Naive thymus-derived CD4-positive, alpha-beta T cell (primary cell): ENCODE data around the gene GIT2. TPM values are rescaled to one million over a fixed set of nuclear protein-coding genes. Genes with fewer than 3 reads are reported as not detected.

Experiments
- ATAC-seq: fragments of 150-1000 bp; cut with Tn5 transposase; 2 replicates; pipeline ENCODE4 v1.10.0; 2021; ENCODE audit warnings: mild to moderate bottlenecking, moderate library complexity
- CTCF ChIA-PET: fragments of 350-600 bp; sonication (Branson Sonifier 250); formaldehyde crosslinking; loops from one replicate; lab custom pipeline; 2021; ENCODE audit warnings: antibody characterized with exemption; lab: Charles Lee
- POLR2A ChIA-PET: fragments of 350-600 bp; sonication (Branson Sonifier 250); formaldehyde crosslinking; loops from one replicate; lab custom pipeline; 2021; ENCODE audit warnings: antibody characterized with exemption, inconsistent platforms; lab: Charles Lee
- DNase-seq, 9 donors: peaks; one replicate each; pipeline versions ENCODE4 v3.0.0 to v3.0.0-alpha.2; 2020 to 2022; ENCODE audit warnings: mixed read lengths in 1 of 9
- H3K27ac ChIP-seq: one replicate; pipeline ENCODE4 v1.7.0; 2013; ENCODE audit warnings: mild to moderate bottlenecking, low read depth, low read length, moderate library complexity
- H3K27me3 ChIP-seq, 2 donors: one replicate each; pipeline ENCODE4 v1.7.0; 2013; ENCODE audit warnings: low read length in 2 of 2, mild to moderate bottlenecking in 2 of 2, moderate library complexity in 2 of 2; ENCODE audit not compliant: control insufficient read depth in 2 of 2, insufficient read depth in 2 of 2
- H3K36me3 ChIP-seq, 3 experiments: 1 replicate in 2 of 3; 2 replicates in 1 of 3; pipeline ENCODE4 v1.7.0; 2013; ENCODE audit warnings: low read length in 3 of 3, mild to moderate bottlenecking in 3 of 3, moderate library complexity in 1 of 3; ENCODE audit not compliant: insufficient read depth in 3 of 3, control insufficient read depth in 2 of 3
- H3K4me1 ChIP-seq, 2 donors: one replicate each; pipeline ENCODE4 v1.7.0; 2013; ENCODE audit warnings: low read length in 2 of 2, mild to moderate bottlenecking in 2 of 2, moderate library complexity in 1 of 2; ENCODE audit not compliant: control insufficient read depth in 2 of 2, insufficient read depth in 2 of 2
- H3K4me3 ChIP-seq: 2 replicates; pipeline ENCODE4 v1.7.0; 2013; ENCODE audit warnings: mild to moderate bottlenecking, low read length
- H3K9me3 ChIP-seq, 3 experiments: 1 replicate in 2 of 3; 2 replicates in 1 of 3; pipeline ENCODE4 v1.7.0; 2013; ENCODE audit warnings: low read length in 3 of 3; ENCODE audit not compliant: control insufficient read depth in 2 of 3
- H3K27ac Mint-ChIP-seq, 9 donors: one replicate each; pipeline ENCODE4 v1.8.0; 2020 to 2022; ENCODE audit warnings: mixed read lengths in 9 of 9, mild to moderate bottlenecking in 8 of 9, moderate library complexity in 5 of 9, inconsistent platforms in 2 of 9
- H3K27me3 Mint-ChIP-seq, 5 donors: one replicate each; pipeline ENCODE4 v1.8.0; 2021 to 2022; ENCODE audit warnings: mixed read lengths in 5 of 5, mild to moderate bottlenecking in 1 of 5
- H3K36me3 Mint-ChIP-seq, 5 donors: one replicate each; pipeline ENCODE4 v1.8.0; 2020 to 2022; ENCODE audit warnings: mixed read lengths in 5 of 5, mild to moderate bottlenecking in 3 of 5, inconsistent platforms in 1 of 5
- H3K4me1 Mint-ChIP-seq, 7 donors: one replicate each; pipeline ENCODE4 v1.8.0; 2020 to 2022; ENCODE audit warnings: mixed read lengths in 7 of 7, mild to moderate bottlenecking in 3 of 7, inconsistent platforms in 1 of 7
- H3K4me3 Mint-ChIP-seq, 10 donors: one replicate each; pipeline ENCODE4 v1.8.0; 2020 to 2022; ENCODE audit warnings: mild to moderate bottlenecking in 10 of 10, mixed read lengths in 10 of 10, moderate library complexity in 6 of 10, inconsistent platforms in 2 of 10
- H3K9me3 Mint-ChIP-seq, 11 donors: one replicate each; pipeline ENCODE4 v1.8.0; 2020 to 2022; ENCODE audit warnings: mixed read lengths in 11 of 11, mild to moderate bottlenecking in 4 of 11, inconsistent platforms in 1 of 11, moderate library complexity in 1 of 11
- intact Hi-C, 2 donors: fragments of 100-400 bp; cut with micrococcal nuclease; formaldehyde crosslinking; loops; one replicate each; pipeline ENCODE4 v1.15.1; 2023
- polyA plus RNA-seq, 2 donors: library from polyadenylated mRNA; unstranded; fragments of 300-500 nt; fragmentation: Illumina TruSeq; gene quantifications; one replicate each; pipeline ENCODE4 v1.2.3, GENCODE V29; 2021
- total RNA-seq, 6 experiments: library from RNA in 5 of 6; stranded (reverse) in 5 of 6; gene quantifications; 1 replicate in 5 of 6; 2 replicates in 1 of 6; pipeline ENCODE4 v1.2.3 and lab custom pipeline; 2021 to 2026

GIT2 gene
- total and polyA plus RNA-seq, 7 experiments from 2014 or later: 63.2 to 128 (median 96.4) TPM

- peaks cover 0 to 6% (median 0%) of the 10 kb centered on the region in 11 donors for H3K9me3 Mint-ChIP-seq
- no peak overlapping the region for H3K4me3 ChIP-seq
- peak overlapping the region in 5 of 9 donors; percentile 8 to 77 (median 65) for H3K27ac Mint-ChIP-seq
- H3K4me1 ChIP-seq: peaks cover 0 to 3% of the 10 kb centered on the region in 2 donors
- ChIA-PET POLR2A (no interaction called here), CTCF (no interaction called here)
- intact Hi-C loops: loop anchor here (1.0 to 5.0 kb wide), 3 partner anchors 13 to 36 kb away; no protein-coding TSS in a partner anchor
- ATAC-seq (peak; percentile 81), DNase-seq (peak in 2 of 9 donors; percentile 30 to 55)
- no peaks in the 10 kb centered on the region for H3K9me3 ChIP-seq
- H3K4me1 Mint-ChIP-seq: peaks cover 20 to 48% (median 27%) of the 10 kb centered on the region in 7 donors
- H3K36me3 ChIP-seq: peaks cover 32 to 93% (median 52%) of the 10 kb centered on the region in 3 experiments
- no peaks in the 10 kb centered on the region for H3K27me3 ChIP-seq
- H3K27ac ChIP-seq: no peak overlapping the region
- H3K4me3 Mint-ChIP-seq: peak overlapping the region in 1 of 10 donors; percentile 54
- peaks cover 21 to 54% (median 49%) of the 10 kb centered on the region in 5 donors for H3K36me3 Mint-ChIP-seq
- no peaks in the 10 kb centered on the region for H3K27me3 Mint-ChIP-seq
Measured at GRCh38 chr12:109981311-109981710, 14.9 kb downstream of the GIT2 start.

- no peaks in the 10 kb centered on the region for H3K27me3 ChIP-seq
- ChIA-PET POLR2A (no interaction called here), CTCF (no interaction called here)
- no peak overlapping the region for H3K4me3 ChIP-seq
- no peaks in the 10 kb centered on the region for H3K27me3 Mint-ChIP-seq
- intact Hi-C loops: loop anchor here in 1 of 2 donors (1.0 kb wide), 1 partner anchor 21 kb away; no protein-coding TSS in a partner anchor
- H3K9me3 ChIP-seq: no peaks in the 10 kb centered on the region
- no peak for ATAC-seq
- H3K9me3 Mint-ChIP-seq: peaks cover 0 to 4% (median 0%) of the 10 kb centered on the region in 11 donors
- no peak for DNase-seq
- H3K4me1 ChIP-seq: peaks cover 0 to 6% of the 10 kb centered on the region in 2 donors
- peaks cover 5 to 32% (median 8%) of the 10 kb centered on the region in 7 donors for H3K4me1 Mint-ChIP-seq
- peaks cover 10 to 57% (median 36%) of the 10 kb centered on the region in 5 donors for H3K36me3 Mint-ChIP-seq
- peak overlapping the region in 2 of 9 donors; percentile 41 to 60 for H3K27ac Mint-ChIP-seq
- H3K4me3 Mint-ChIP-seq: no peak overlapping the region
- peaks cover 6 to 74% (median 7%) of the 10 kb centered on the region in 3 experiments for H3K36me3 ChIP-seq
- H3K27ac ChIP-seq: no peak overlapping the region
Measured at GRCh38 chr12:109972821-109973220, 23.3 kb downstream of the GIT2 start.

- intact Hi-C loops: no loop called here
- CTCF ChIA-PET: no interaction called here
- Histone ChIP-seq H3K9me3 (no peaks in the 10 kb centered on the region), H3K4me3 (no peak overlapping the region), H3K27ac (no peak overlapping the region), H3K36me3 (peaks cover 3 to 71% (median 6%) of the 10 kb centered on the region in 3 experiments), H3K27me3 (no peaks in the 10 kb centered on the region), H3K4me1 (peaks cover 0 to 10% of the 10 kb centered on the region in 2 donors)
- Mint-ChIP-seq H3K27me3 (no peaks in the 10 kb centered on the region), H3K4me3 (no peak overlapping the region), H3K36me3 (peaks cover 13 to 51% (median 39%) of the 10 kb centered on the region in 5 donors), H3K9me3 (no peaks in the 10 kb centered on the region), H3K4me1 (peaks cover 5 to 42% (median 12%) of the 10 kb centered on the region in 7 donors), H3K27ac (peak overlapping the region in 1 of 9 donors; percentile 25)
- POLR2A ChIA-PET: interaction anchor here (0.6 kb wide), 1 partner anchor 115 kb away, joined by 4 read pairs; no protein-coding TSS in a partner anchor
- DNase-seq (no peak), ATAC-seq (no peak)
Measured at GRCh38 chr12:109968801-109969200, 27.4 kb downstream of the GIT2 start.

GRCh38 chr12:109968032-109968420, 28.1 kb downstream of the GIT2 start:
- Histone ChIP-seq H3K36me3 (peaks cover 6 to 73% (median 8%) of the 10 kb centered on the region in 3 experiments), H3K4me3 (no peak overlapping the region), H3K27ac (no peak overlapping the region), H3K4me1 (peaks cover 0 to 10% of the 10 kb centered on the region in 2 donors), H3K27me3 (no peaks in the 10 kb centered on the region), H3K9me3 (no peaks in the 10 kb centered on the region)
- intact Hi-C loops: no loop called here
- H3K36me3 Mint-ChIP-seq: peaks cover 12 to 51% (median 38%) of the 10 kb centered on the region in 5 donors
- ChIA-PET POLR2A (interaction anchor here (0.6 kb wide), 1 partner anchor 116 kb away, joined by 4 read pairs; no protein-coding TSS in a partner anchor), CTCF (no interaction called here)
- peak overlapping the region in 8 of 9 donors; percentile 6 to 85 (median 42) for H3K27ac Mint-ChIP-seq
- no peaks in the 10 kb centered on the region for H3K9me3 Mint-ChIP-seq
- H3K4me1 Mint-ChIP-seq: peaks cover 0 to 42% (median 9%) of the 10 kb centered on the region in 7 donors
- peak overlapping the region in 1 of 10 donors; percentile 40 for H3K4me3 Mint-ChIP-seq
- DNase-seq: no peak
- ATAC-seq: no peak
- H3K27me3 Mint-ChIP-seq: no peaks in the 10 kb centered on the region

- H3K36me3 ChIP-seq: peaks cover 8 to 74% (median 13%) of the 10 kb centered on the region in 3 experiments
- ATAC-seq (no peak), DNase-seq (no peak)
- no peaks in the 10 kb centered on the region for H3K9me3 Mint-ChIP-seq
- H3K27ac Mint-ChIP-seq: peak overlapping the region in 7 of 9 donors; percentile 6 to 85 (median 30)
- no peaks in the 10 kb centered on the region for H3K27me3 ChIP-seq
- H3K4me1 ChIP-seq: peaks cover 0 to 10% of the 10 kb centered on the region in 2 donors
- H3K9me3 ChIP-seq: no peaks in the 10 kb centered on the region
- no peaks in the 10 kb centered on the region for H3K27me3 Mint-ChIP-seq
- H3K36me3 Mint-ChIP-seq: peaks cover 12 to 48% (median 38%) of the 10 kb centered on the region in 5 donors
- H3K4me3 Mint-ChIP-seq: peak overlapping the region in 1 of 10 donors; percentile 40
- ChIA-PET CTCF (no interaction called here), POLR2A (no interaction called here)
- no peak overlapping the region for H3K4me3 ChIP-seq
- peaks cover 0 to 43% (median 9%) of the 10 kb centered on the region in 7 donors for H3K4me1 Mint-ChIP-seq
- intact Hi-C loops: no loop called here
- no peak overlapping the region for H3K27ac ChIP-seq
Measured at GRCh38 chr12:109967383-109968031, 28.7 kb downstream of the GIT2 start.

GRCh38 chr12:109966546-109966945, 29.6 kb downstream of the GIT2 start:
- H3K27me3 Mint-ChIP-seq: no peaks in the 10 kb centered on the region
- ATAC-seq (no peak), DNase-seq (no peak)
- no peaks in the 10 kb centered on the region for H3K9me3 Mint-ChIP-seq
- H3K36me3 Mint-ChIP-seq: peaks cover 11 to 46% (median 36%) of the 10 kb centered on the region in 5 donors
- peak overlapping the region in 3 of 9 donors; percentile 57 to 78 (median 68) for H3K27ac Mint-ChIP-seq
- CTCF ChIA-PET: no interaction called here
- Histone ChIP-seq H3K36me3 (peaks cover 12 to 77% (median 14%) of the 10 kb centered on the region in 3 experiments), H3K4me3 (no peak overlapping the region), H3K9me3 (no peaks in the 10 kb centered on the region), H3K27me3 (no peaks in the 10 kb centered on the region), H3K4me1 (peaks cover 0 to 10% of the 10 kb centered on the region in 2 donors), H3K27ac (no peak overlapping the region)
- peaks cover 0 to 42% (median 9%) of the 10 kb centered on the region in 7 donors for H3K4me1 Mint-ChIP-seq
- POLR2A ChIA-PET: no interaction called here
- intact Hi-C loops: no loop called here
- H3K4me3 Mint-ChIP-seq: no peak overlapping the region
